GM12878 (cell line): ENCODE data around the gene UBASH3B. TPM values are rescaled to one million over a fixed set of nuclear protein-coding genes. Genes with fewer than 3 reads are reported as not detected.

Experiments
- ATAC-seq: fragments of 200-7000 bp; cut with Tn5 transposase; 3 replicates; pipeline ENCODE4 v1.9.1; 2020; ENCODE audit warnings: mild to moderate bottlenecking, moderate library complexity
- BruUV-seq: library from RNA; stranded (reverse); fragments of 400-500 nt; replicated peaks from 2 replicates; lab custom pipeline; 2021; lab: Mats Ljungman, UMichigan
- CTCF ChIA-PET: fragments of 300-600 bp; sonication (Branson Sonifier 250); formaldehyde crosslinking; extraction: SDS; loops from one replicate; lab custom pipeline; 2021; ENCODE audit warnings: inconsistent platforms; lab: Yijun Ruan, JAX
- POLR2A ChIA-PET: fragments of 350-600 bp; formaldehyde crosslinking; extraction: SDS; loops from one replicate; lab custom pipeline; 2021; ENCODE audit warnings: inconsistent platforms; lab: Charles Lee
- RAD21 ChIA-PET: fragments of 300-600 bp; sonication (Branson Sonifier 250); formaldehyde crosslinking; loops from one replicate; lab custom pipeline; 2023; ENCODE audit warnings: antibody characterized with exemption; ENCODE audit not compliant: unreplicated experiment; lab: Charles Lee
- SMC1A ChIA-PET: fragments of 300-600 bp; sonication (Branson Sonifier 250); formaldehyde crosslinking; loops from one replicate; lab custom pipeline; 2023; ENCODE audit not compliant: unreplicated experiment, uncharacterized antibody; lab: Charles Lee
- DNase-seq: peaks from one replicate; pipeline ENCODE4 v3.0.0-alpha.2; 2011; ENCODE audit warnings: low read depth, low spot score
- FAIRE-seq: peaks from 3 replicates; lab custom pipeline; 2011; peaks lifted over from hg19 to GRCh38; lab: Jason Lieb, UNC
- H2AFZ ChIP-seq: 2 replicates; pipeline ENCODE4 v1.6.0; 2011; ENCODE audit warnings: low read depth, low read length, control low read depth; ENCODE audit not compliant: control insufficient read depth
- H3K27ac ChIP-seq: 2 replicates; pipeline ENCODE4 v1.5.1; 2011; ENCODE audit warnings: control low read depth; ENCODE audit not compliant: control insufficient read depth, insufficient read depth
- H3K27me3 ChIP-seq, 2 experiments: replicated peaks in 1 of 2; 2 replicates each; pipeline versions ENCODE4 v1.6.0 to v1.6.1; 2011; ENCODE audit warnings: low read length in 1 of 2; ENCODE audit not compliant: control insufficient read depth in 2 of 2, insufficient read depth in 2 of 2
- H3K36me3 ChIP-seq, 2 experiments: 2 replicates each; pipeline ENCODE4 v1.5.1; 2011; ENCODE audit warnings: low read length in 1 of 2; ENCODE audit not compliant: control insufficient read depth in 2 of 2, insufficient read depth in 2 of 2
- H3K4me1 ChIP-seq: 2 replicates; pipeline ENCODE4 v1.6.1; 2011; ENCODE audit warnings: mild to moderate bottlenecking, low read length, moderate library complexity, mixed read lengths; ENCODE audit not compliant: control insufficient read depth, insufficient read depth
- H3K4me2 ChIP-seq: 2 replicates; pipeline ENCODE4 v1.6.0; 2011; ENCODE audit warnings: control low read depth; ENCODE audit not compliant: control insufficient read depth, insufficient read depth
- H3K4me3 ChIP-seq: fragments of 200-600 bp; sonication (generic); 2 replicates; pipeline ENCODE4 v1.5.1; 2016
- H3K79me2 ChIP-seq: 2 replicates; pipeline ENCODE4 v1.6.0; 2011; ENCODE audit warnings: low read length; ENCODE audit not compliant: control insufficient read depth, insufficient read depth
- H3K9ac ChIP-seq: 2 replicates; pipeline ENCODE4 v1.8.0; 2011; ENCODE audit warnings: low read length, control low read depth, mixed read lengths; ENCODE audit not compliant: control insufficient read depth, insufficient read depth
- H3K9me3 ChIP-seq: replicated peaks from 3 replicates; pipeline ENCODE4 v1.5.1; 2011; ENCODE audit warnings: mild to moderate bottlenecking, low read length; ENCODE audit not compliant: control insufficient read depth, insufficient read depth
- H4K20me1 ChIP-seq: 2 replicates; pipeline ENCODE4 v1.6.0; 2011; ENCODE audit not compliant: control insufficient read depth, insufficient read depth
- CBX3 ChIP-seq: fragments of 200-600 bp; sonication (generic); IDR thresholded peaks from 2 replicates; pipeline ENCODE4 v1.6.1; 2016; ENCODE audit warnings: low read depth, borderline replicate concordance
- CBX5 ChIP-seq: sonication (generic); IDR thresholded peaks from 2 replicates; pipeline ENCODE4 v1.6.1; 2016; ENCODE audit warnings: low read depth, moderate library complexity, mild to moderate bottlenecking, inconsistent platforms
- CEBPB ChIP-seq, 2 experiments: fragments of 150-350 bp in 1 of 2; IDR thresholded peaks; 2 replicates each; pipeline ENCODE4 v1.6.1; 2012 to 2014; ENCODE audit warnings: low read depth in 2 of 2, low read length in 2 of 2, borderline replicate concordance in 1 of 2, inconsistent platforms in 1 of 2
- CEBPZ ChIP-seq: fragments of 150-350 bp; IDR thresholded peaks from 2 replicates; pipeline ENCODE4 v1.6.1; 2016; ENCODE audit warnings: low read depth, low read length
- IRF4 ChIP-seq: IDR thresholded peaks from 2 replicates; pipeline ENCODE4 v1.6.1; 2011; ENCODE audit warnings: low read depth, low read length
- MEF2B ChIP-seq: fragments of 450-650 bp; IDR thresholded peaks from 2 replicates; pipeline ENCODE4 v1.6.1; 2018; ENCODE audit warnings: mild to moderate bottlenecking, moderate library complexity; ENCODE audit not compliant: partially characterized antibody, poor library complexity, severe bottlenecking
- NR2F1 ChIP-seq: fragments of 450-650 bp; conservative IDR thresholded peaks from 2 replicates; pipeline ENCODE4 v1.6.1; 2017; ENCODE audit warnings: mild to moderate bottlenecking
- PRDM15 ChIP-seq: fragments of 450-650 bp; formaldehyde crosslinking; IDR thresholded peaks from 2 replicates; pipeline ENCODE4 v1.4.0; 2020; ENCODE audit warnings: mild to moderate bottlenecking, moderate library complexity
- RELA ChIP-seq: fragments of 450-650 bp; IDR thresholded peaks from 2 replicates; pipeline ENCODE4 v1.8.0; 2014; ENCODE audit warnings: borderline replicate concordance; ENCODE audit not compliant: partially characterized antibody
- RFX5 ChIP-seq: IDR thresholded peaks from 2 replicates; pipeline ENCODE4 v1.6.1; 2011; ENCODE audit warnings: low read depth, low read length, improper control_type of control experiment
- SMAD1 ChIP-seq: fragments of 450-650 bp; IDR thresholded peaks from 2 replicates; pipeline ENCODE4 v1.6.1; 2018; ENCODE audit warnings: mild to moderate bottlenecking, low read depth; ENCODE audit not compliant: partially characterized antibody
- SREBF1 ChIP-seq: IDR thresholded peaks from 2 replicates; pipeline ENCODE4 v1.6.1; 2012; ENCODE audit warnings: mild to moderate bottlenecking, low read length
- TCF7 ChIP-seq: IDR thresholded peaks from 2 replicates; pipeline ENCODE4 v1.6.1; 2014; ENCODE audit warnings: antibody characterized with exemption, borderline replicate concordance
- WGBS: methylation state at CpG from one replicate; pipeline ENCODE4 v1.1.6; 2016; ENCODE audit warnings: low lambda C conversion rate; ENCODE audit not compliant: insufficient replicate concordance, insufficient coverage; ENCODE audit errors: missing lambda C conversion rate; 5-methylcytosine and 5-hydroxymethylcytosine counted together
- in situ Hi-C: fragments of 300-500 bp; cut with MboI; formaldehyde crosslinking; loops from 9 replicates; pipeline ENCODE4 v1.14.3; 2018; ENCODE audit warnings: mixed read lengths
- intact Hi-C: fragments of 100-400 bp; cut with micrococcal nuclease; formaldehyde crosslinking; loops from one replicate; pipeline ENCODE4 v1.14.2; 2022; ENCODE audit not compliant: unreplicated experiment
- polyA plus RNA-seq, 11 experiments: library from polyadenylated mRNA; depleted of rRNA in 4 of 11; unstranded in 6 of 11; stranded (reverse) in 5 of 11; fragments of >200 nt; fragmentation: Nextera tagmentation in 4 of 11; fragmentation: Illumina TruSeq in 1 of 11; extraction: Ambion mirVana in 4 of 11; extraction: Trizol in 1 of 11; gene quantifications; 1 replicate in 1 of 11; 2 replicates in 10 of 11; pipeline versions ENCODE4 v1.2.1 to v1.2.3, GENCODE V29; 2011 to 2016; ENCODE audit warnings: inconsistent platforms in 2 of 11, missing spikeins in 2 of 11, low read depth in 1 of 11
- total RNA-seq, 4 experiments: library from RNA; depleted of rRNA in 3 of 4; stranded (reverse); fragments of >200 nt in 3 of 4; fragmentation: Illumina TruSeq in 1 of 4; extraction: Trizol in 1 of 4; gene quantifications; 2 replicates each; pipeline versions ENCODE4 v1.2.1 to v1.2.3, GENCODE V29; 2013 to 2021

Gene UBASH3B
- total and polyA plus RNA-seq, 10 of the 15 experiments (the other 5 are each of a cell fraction or from before 2014, with no cell fraction given), result 0.18 to 3.3 (median 0.57) TPM

- SMC1A ChIA-PET, result interaction anchor here (0.7 to 13.9 kb wide), 9 partner anchors 17 to 205 kb away, joined by 3 to 485 read pairs (median 15); partner anchors contain the start of gene CRTAM
- Histone ChIP-seq H3K4me1 (no peaks in the 10 kb centered on the region; the same call in 1 of the 2 replicates), H2AFZ (no peak overlapping the region), H3K27me3 (no peaks in the 10 kb centered on the region), H3K4me3 (no peak overlapping the region), H3K27ac (no peak overlapping the region), H3K79me2 (no peaks in the 10 kb centered on the region), H3K9ac (no peak overlapping the region), H3K4me2 (no peak overlapping the region), H3K36me3 (no peaks in the 10 kb centered on the region), H4K20me1 (no peaks in the 10 kb centered on the region), H3K9me3 (no peaks in the 10 kb centered on the region; the same call in 2 of the 3 replicates)
- ATAC-seq (no peak), DNase-seq (no peak), FAIRE-seq (no peak)
- CTCF ChIA-PET, result interaction anchor here (2.2 to 14.0 kb wide), 7 partner anchors 8 to 205 kb away, joined by 6 to 484 read pairs (median 30); partner anchors contain the start of gene CRTAM
- POLR2A ChIA-PET, result interaction anchor here (1.3 to 4.8 kb wide), 3 partner anchors 8 to 36 kb away, joined by 4 to 34 read pairs (median 4); no protein-coding TSS in a partner anchor
- in situ Hi-C loops (no loop called here), intact Hi-C loops (no loop called here)
- no peak for TF ChIP-seq CEBPB (IDR thresholded peaks at IDR 0.05; ENCODE audit: borderline replicate concordance in 1 of 2, low read depth in 2 of 2, low read length in 2 of 2)
- TF ChIP-seq CEBPZ, result no peak
- no peak for TF ChIP-seq CBX3
- no peak for TF ChIP-seq RFX5
- TF ChIP-seq CBX5, result no peak
- no peak for TF ChIP-seq RELA
- TF ChIP-seq MEF2B, result no peak
- TF ChIP-seq SMAD1, result no peak
- TF ChIP-seq NR2F1, result no peak
- no peak for TF ChIP-seq PRDM15 (CRISPR knock-in tag)
- no peak for TF ChIP-seq TCF7
- TF ChIP-seq IRF4, result no peak
- TF ChIP-seq SREBF1, result no peak
- 70% methylated on average over 5 of the region's 5 CpGs for WGBS
- RAD21 ChIA-PET, result interaction anchor here (0.9 to 12.4 kb wide), 9 partner anchors 9 to 205 kb away, joined by 3 to 293 read pairs (median 14); partner anchors contain the start of gene CRTAM
- no TSS peak for BruUV-seq
These were observed 160.4 kb downstream of the UBASH3B start for GRCh38 chr11:122815900-122816299.
